Panc1 (cell line): Measurements from ENCODE around the gene PORCN. TPM values are rescaled to one million over a fixed set of nuclear protein-coding genes. Genes with fewer than 3 reads are reported as not detected.

Experiments used
- ATAC-seq: fragments of 200-7000 bp; cut with Tn5 transposase; 2 replicates; pipeline ENCODE4 v1.9.1; 2020; ENCODE audit warnings: mild to moderate bottlenecking, moderate library complexity
- BruUV-seq: library from RNA; stranded (reverse); fragments of 400-500 nt; replicated peaks from 2 replicates; lab custom pipeline; 2021; lab: Mats Ljungman, UMichigan
- CTCF ChIA-PET: fragments of 300-600 bp; sonication (Branson Sonifier 250); formaldehyde crosslinking; loops from one replicate; lab custom pipeline; 2022; ENCODE audit warnings: antibody characterized with exemption; lab: Charles Lee
- POLR2A ChIA-PET: fragments of 300-600 bp; sonication (Branson Sonifier 250); formaldehyde crosslinking; loops from one replicate; lab custom pipeline; 2022; ENCODE audit warnings: antibody characterized with exemption; lab: Charles Lee
- DNase-seq: peaks from one replicate; pipeline ENCODE4 v3.0.0-alpha.2; 2010; ENCODE audit warnings: low read depth, low spot score
- H3K27ac ChIP-seq: 2 replicates; pipeline ENCODE4 v1.5.1; 2011; ENCODE audit warnings: mild to moderate bottlenecking, low read length, inconsistent platforms
- H3K27me3 ChIP-seq: fragments of 200-500 bp; sonication (Bioruptor generic); 2 replicates; pipeline ENCODE4 v1.6.0; 2014; ENCODE audit warnings: low read length, inconsistent platforms; ENCODE audit not compliant: control insufficient read depth, insufficient read depth
- H3K36me3 ChIP-seq: fragments of 200-500 bp; sonication (Bioruptor generic); 2 replicates; pipeline ENCODE4 v1.5.1; 2014; ENCODE audit warnings: inconsistent platforms, mild to moderate bottlenecking, low read length, moderate library complexity; ENCODE audit not compliant: control insufficient read depth, insufficient read depth
- H3K4me1 ChIP-seq: 2 replicates; pipeline ENCODE4 v1.5.1; 2011; ENCODE audit warnings: inconsistent platforms, mild to moderate bottlenecking, low read length, moderate library complexity; ENCODE audit not compliant: control insufficient read depth, insufficient read depth
- H3K4me3 ChIP-seq, 2 experiments: 2 replicates each; pipeline ENCODE4 v1.5.1; 2011 to 2012; ENCODE audit warnings: low read depth in 2 of 2, low read length in 2 of 2, mild to moderate bottlenecking in 2 of 2, inconsistent platforms in 1 of 2, moderate library complexity in 1 of 2
- H3K9me3 ChIP-seq: fragments of 200-500 bp; sonication (Bioruptor generic); 2 replicates; pipeline ENCODE4 v1.5.1; 2014; ENCODE audit warnings: low read depth, mild to moderate bottlenecking, inconsistent platforms, low read length, moderate library complexity; ENCODE audit not compliant: control insufficient read depth, insufficient read depth
- POLR2AphosphoS5 ChIP-seq: IDR thresholded peaks from 2 replicates; pipeline ENCODE4 v1.6.1; 2012; ENCODE audit warnings: mild to moderate bottlenecking, low read depth, low read length, moderate library complexity
- SIN3A ChIP-seq: IDR thresholded peaks from 2 replicates; pipeline ENCODE4 v1.6.1; 2012; ENCODE audit warnings: low read depth, mild to moderate bottlenecking, low read length, moderate library complexity, borderline replicate concordance; ENCODE audit not compliant: insufficient read depth
- TCF7L2 ChIP-seq: IDR thresholded peaks from 2 replicates; pipeline ENCODE4 v1.6.1; 2011; ENCODE audit warnings: mild to moderate bottlenecking, low read depth, low read length, inconsistent platforms
- in situ Hi-C: cut with HindIII; loops from 2 replicates; pipeline ENCODE4 v1.10.0; 2016; ENCODE audit warnings: low sequenced_read_pairs, low pct_unique_long_range_greater_than_20kb
- intact Hi-C: fragments of 100-400 bp; cut with micrococcal nuclease; formaldehyde crosslinking; loops from one replicate; pipeline ENCODE4 v1.10.0; 2022; ENCODE audit not compliant: unreplicated experiment
- total RNA-seq: library from RNA; stranded (reverse); gene quantifications from one replicate; pipeline ENCODE4 v1.2.1, GENCODE V29; 2021; ENCODE audit not compliant: unreplicated experiment
- TF ChIP-seq, protein P1 (sequence below): fragments of 450-650 bp; IDR thresholded peaks from 2 replicates; pipeline ENCODE4 v1.5.1; 2017; ENCODE audit warnings: mild to moderate bottlenecking
- TF ChIP-seq, protein P2 (sequence below), 2 experiments: IDR thresholded peaks; 2 replicates each; pipeline ENCODE4 v1.6.1; 2011 to 2012; ENCODE audit warnings: low read depth in 2 of 2, control low read depth in 1 of 2, low read length in 1 of 2, mild to moderate bottlenecking in 1 of 2, moderate library complexity in 1 of 2; ENCODE audit not compliant: insufficient read depth in 1 of 2

Gene PORCN
- total RNA-seq, 1 experiment from 2014 or later, result 8.6 TPM

- H3K4me1 ChIP-seq, result no peaks in the 10 kb centered on the region
- no peaks in the 10 kb centered on the region for H3K9me3 ChIP-seq
- H3K27me3 ChIP-seq, result no peaks in the 10 kb centered on the region
- TF ChIP-seq TCF7L2, result no peak
- TF ChIP-seq, protein P1, sequence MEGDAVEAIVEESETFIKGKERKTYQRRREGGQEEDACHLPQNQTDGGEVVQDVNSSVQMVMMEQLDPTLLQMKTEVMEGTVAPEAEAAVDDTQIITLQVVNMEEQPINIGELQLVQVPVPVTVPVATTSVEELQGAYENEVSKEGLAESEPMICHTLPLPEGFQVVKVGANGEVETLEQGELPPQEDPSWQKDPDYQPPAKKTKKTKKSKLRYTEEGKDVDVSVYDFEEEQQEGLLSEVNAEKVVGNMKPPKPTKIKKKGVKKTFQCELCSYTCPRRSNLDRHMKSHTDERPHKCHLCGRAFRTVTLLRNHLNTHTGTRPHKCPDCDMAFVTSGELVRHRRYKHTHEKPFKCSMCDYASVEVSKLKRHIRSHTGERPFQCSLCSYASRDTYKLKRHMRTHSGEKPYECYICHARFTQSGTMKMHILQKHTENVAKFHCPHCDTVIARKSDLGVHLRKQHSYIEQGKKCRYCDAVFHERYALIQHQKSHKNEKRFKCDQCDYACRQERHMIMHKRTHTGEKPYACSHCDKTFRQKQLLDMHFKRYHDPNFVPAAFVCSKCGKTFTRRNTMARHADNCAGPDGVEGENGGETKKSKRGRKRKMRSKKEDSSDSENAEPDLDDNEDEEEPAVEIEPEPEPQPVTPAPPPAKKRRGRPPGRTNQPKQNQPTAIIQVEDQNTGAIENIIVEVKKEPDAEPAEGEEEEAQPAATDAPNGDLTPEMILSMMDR, result no peak
- TF ChIP-seq, protein P2, sequence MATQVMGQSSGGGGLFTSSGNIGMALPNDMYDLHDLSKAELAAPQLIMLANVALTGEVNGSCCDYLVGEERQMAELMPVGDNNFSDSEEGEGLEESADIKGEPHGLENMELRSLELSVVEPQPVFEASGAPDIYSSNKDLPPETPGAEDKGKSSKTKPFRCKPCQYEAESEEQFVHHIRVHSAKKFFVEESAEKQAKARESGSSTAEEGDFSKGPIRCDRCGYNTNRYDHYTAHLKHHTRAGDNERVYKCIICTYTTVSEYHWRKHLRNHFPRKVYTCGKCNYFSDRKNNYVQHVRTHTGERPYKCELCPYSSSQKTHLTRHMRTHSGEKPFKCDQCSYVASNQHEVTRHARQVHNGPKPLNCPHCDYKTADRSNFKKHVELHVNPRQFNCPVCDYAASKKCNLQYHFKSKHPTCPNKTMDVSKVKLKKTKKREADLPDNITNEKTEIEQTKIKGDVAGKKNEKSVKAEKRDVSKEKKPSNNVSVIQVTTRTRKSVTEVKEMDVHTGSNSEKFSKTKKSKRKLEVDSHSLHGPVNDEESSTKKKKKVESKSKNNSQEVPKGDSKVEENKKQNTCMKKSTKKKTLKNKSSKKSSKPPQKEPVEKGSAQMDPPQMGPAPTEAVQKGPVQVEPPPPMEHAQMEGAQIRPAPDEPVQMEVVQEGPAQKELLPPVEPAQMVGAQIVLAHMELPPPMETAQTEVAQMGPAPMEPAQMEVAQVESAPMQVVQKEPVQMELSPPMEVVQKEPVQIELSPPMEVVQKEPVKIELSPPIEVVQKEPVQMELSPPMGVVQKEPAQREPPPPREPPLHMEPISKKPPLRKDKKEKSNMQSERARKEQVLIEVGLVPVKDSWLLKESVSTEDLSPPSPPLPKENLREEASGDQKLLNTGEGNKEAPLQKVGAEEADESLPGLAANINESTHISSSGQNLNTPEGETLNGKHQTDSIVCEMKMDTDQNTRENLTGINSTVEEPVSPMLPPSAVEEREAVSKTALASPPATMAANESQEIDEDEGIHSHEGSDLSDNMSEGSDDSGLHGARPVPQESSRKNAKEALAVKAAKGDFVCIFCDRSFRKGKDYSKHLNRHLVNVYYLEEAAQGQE (IDR thresholded peaks at IDR 0.05; ENCODE audit: insufficient read depth in 1 of 2, low read depth in 2 of 2, low read length in 1 of 2), result no peak
- TF ChIP-seq POLR2AphosphoS5, result no peak
- no peak for TF ChIP-seq SIN3A
- no peak overlapping the region for H3K4me3 ChIP-seq
- DNase-seq (no peak), ATAC-seq (no peak)
- intact Hi-C loops, result no loop called here
- ChIA-PET POLR2A (no interaction called here), CTCF (no interaction called here)
- BruUV-seq, result no TSS peak
- no peak overlapping the region for H3K27ac ChIP-seq
- in situ Hi-C loops, result no loop called here
- no peaks in the 10 kb centered on the region for H3K36me3 ChIP-seq
These were observed 6.2 kb downstream of the PORCN start for GRCh38 chrX:48514868-48515460.

DNA sequence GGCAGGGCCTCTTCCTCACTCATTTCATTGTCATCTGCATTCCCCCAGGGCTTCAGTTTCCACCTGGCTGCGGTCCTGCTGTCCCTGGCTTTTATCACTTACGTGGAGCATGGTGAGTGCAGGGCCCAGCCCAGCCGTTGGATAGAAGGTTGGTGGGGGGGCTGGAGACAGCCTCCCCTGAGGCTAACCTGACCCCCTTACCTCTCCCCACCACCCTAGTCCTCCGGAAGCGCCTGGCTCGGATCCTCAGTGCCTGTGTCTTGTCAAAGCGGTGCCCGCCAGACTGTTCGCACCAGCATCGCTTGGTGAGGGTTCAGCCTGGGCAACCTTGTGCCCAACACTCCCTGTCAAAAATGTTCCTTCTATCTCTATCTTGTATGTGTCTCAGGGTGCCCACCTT lies 7.0 kb downstream of the PORCN start:
- no peak overlapping the region for H3K4me3 ChIP-seq
- DNase-seq, result no peak
- intact Hi-C loops, result no loop called here
- no peak for ATAC-seq
- H3K27ac ChIP-seq, result no peak overlapping the region
- POLR2A ChIA-PET, result no interaction called here
- CTCF ChIA-PET, result no interaction called here
- BruUV-seq, result no TSS peak
- H3K27me3 ChIP-seq, result no peaks in the 10 kb centered on the region
- no peaks in the 10 kb centered on the region for H3K9me3 ChIP-seq
- in situ Hi-C loops, result no loop called here
- H3K36me3 ChIP-seq, result no peaks in the 10 kb centered on the region
- H3K4me1 ChIP-seq, result no peaks in the 10 kb centered on the region
- TF ChIP-seq, protein P2 (IDR thresholded peaks at IDR 0.05; ENCODE audit: insufficient read depth in 1 of 2, low read depth in 2 of 2, low read length in 1 of 2), result no peak
- TF ChIP-seq TCF7L2 (no peak), POLR2AphosphoS5 (no peak), SIN3A (no peak)
- TF ChIP-seq, protein P1, result no peak
